AG09309 (cell line): ENCODE measurements around the gene ATRNL1.
"Not testable (repeated sequence)": the region's sequence is repeated elsewhere in the genome, so short reads cannot be mapped to it uniquely, and the experiment has no call there.

Experiments used
- DNase-seq: peaks from one replicate; pipeline ENCODE4 v3.0.0-alpha.2; 2010; ENCODE audit warnings: low read depth
- H3K4me3 ChIP-seq: 2 replicates; pipeline ENCODE4 v1.5.1; 2011; ENCODE audit warnings: mild to moderate bottlenecking, low read depth, low read length, moderate library complexity; ENCODE audit not compliant: control insufficient read depth
- TF ChIP-seq, protein P1 (sequence below): IDR thresholded peaks from 2 replicates; pipeline ENCODE4 v1.5.1; 2011; ENCODE audit warnings: mild to moderate bottlenecking, low read depth, low read length, inconsistent platforms; ENCODE audit not compliant: insufficient read depth, control insufficient read depth; ENCODE audit errors: missing control alignments

ATRNL1 gene

DNA sequence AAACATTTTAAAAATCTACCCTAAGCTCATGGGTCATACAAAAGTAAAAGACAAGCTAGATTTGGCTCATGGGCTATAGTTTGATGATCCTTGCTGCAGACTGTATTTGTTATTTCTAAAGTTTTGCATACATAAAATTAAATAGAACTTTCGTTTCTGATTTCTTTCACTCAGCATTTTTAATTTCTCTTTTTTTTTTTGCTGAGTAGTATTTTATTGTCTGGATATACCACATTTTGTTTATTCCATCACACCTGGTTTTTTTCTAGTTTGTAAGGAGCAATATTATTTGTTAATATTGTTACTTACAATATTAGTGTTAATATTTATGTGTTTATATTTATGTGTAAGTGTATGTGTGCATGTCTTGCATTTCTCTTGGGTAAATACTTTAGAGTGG lies 291.5 kb downstream of the ATRNL1 start:
- TF ChIP-seq, protein P1, sequence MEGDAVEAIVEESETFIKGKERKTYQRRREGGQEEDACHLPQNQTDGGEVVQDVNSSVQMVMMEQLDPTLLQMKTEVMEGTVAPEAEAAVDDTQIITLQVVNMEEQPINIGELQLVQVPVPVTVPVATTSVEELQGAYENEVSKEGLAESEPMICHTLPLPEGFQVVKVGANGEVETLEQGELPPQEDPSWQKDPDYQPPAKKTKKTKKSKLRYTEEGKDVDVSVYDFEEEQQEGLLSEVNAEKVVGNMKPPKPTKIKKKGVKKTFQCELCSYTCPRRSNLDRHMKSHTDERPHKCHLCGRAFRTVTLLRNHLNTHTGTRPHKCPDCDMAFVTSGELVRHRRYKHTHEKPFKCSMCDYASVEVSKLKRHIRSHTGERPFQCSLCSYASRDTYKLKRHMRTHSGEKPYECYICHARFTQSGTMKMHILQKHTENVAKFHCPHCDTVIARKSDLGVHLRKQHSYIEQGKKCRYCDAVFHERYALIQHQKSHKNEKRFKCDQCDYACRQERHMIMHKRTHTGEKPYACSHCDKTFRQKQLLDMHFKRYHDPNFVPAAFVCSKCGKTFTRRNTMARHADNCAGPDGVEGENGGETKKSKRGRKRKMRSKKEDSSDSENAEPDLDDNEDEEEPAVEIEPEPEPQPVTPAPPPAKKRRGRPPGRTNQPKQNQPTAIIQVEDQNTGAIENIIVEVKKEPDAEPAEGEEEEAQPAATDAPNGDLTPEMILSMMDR: no peak
- no peak for DNase-seq
- H3K4me3 ChIP-seq: no peak overlapping the region

DNA sequence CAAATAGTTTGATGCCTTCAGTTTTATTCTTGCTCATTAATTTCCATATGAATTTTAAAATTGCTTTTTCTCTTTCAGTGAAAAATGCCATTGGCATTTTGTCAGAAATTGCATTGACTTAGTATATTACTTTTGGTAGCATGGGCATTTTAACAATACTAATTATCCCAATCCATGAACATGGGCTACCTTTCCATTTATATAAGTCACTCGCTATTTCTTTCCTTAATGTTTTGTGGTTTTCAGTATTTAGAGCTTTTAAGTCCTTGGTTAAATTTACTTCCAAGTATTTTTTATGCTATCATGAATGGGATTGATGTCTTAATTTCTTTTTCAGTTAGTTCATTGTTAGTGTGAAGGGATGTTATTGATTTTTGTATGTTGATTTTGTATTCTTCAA lies 297.4 kb downstream of the ATRNL1 start:
- H3K4me3 ChIP-seq: no peak overlapping the region
- DNase-seq: no peak
- TF ChIP-seq, protein P1: no peak

DNA sequence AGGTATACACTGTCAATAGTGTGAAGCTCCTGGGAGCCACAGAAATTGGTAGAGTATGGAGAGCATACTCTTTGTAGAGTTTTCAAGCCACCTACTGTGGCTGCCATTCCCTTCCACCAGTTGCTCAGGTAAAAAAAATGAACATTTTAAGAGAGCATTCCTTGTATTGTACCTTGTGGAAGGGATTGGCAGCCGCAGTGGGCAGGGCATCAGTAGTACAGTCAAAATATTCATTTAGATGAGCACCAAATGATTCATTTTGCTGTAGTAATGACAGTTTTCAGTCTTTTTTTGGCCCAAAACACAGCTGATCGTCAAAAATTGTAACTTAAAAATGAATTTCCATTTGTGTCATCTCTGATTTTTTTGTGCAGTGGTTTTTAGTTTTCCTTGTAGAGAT lies 304.9 kb downstream of the ATRNL1 start:
- no peak overlapping the region for H3K4me3 ChIP-seq
- TF ChIP-seq, protein P1: no peak
- DNase-seq: no peak

DNA sequence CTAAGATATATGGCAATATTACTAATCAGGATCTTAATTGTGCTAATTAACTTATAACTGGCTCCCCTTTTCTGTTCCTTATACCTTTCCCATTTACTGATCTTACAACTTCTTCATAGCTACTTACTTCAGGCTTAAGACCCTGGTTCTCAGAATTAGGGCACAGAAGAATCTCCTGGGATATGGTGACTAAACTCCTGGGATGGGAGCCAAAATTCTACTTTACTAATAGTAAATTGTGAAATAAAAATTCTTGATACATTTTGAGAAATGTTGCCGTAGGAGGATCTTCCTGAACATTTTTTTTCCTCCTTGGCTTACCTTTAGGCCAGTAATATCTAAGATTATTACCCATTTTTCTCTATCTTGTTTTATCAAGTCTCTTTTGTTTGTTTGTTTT lies 309.5 kb downstream of the ATRNL1 start:
- DNase-seq: no peak
- no peak overlapping the region for H3K4me3 ChIP-seq
- TF ChIP-seq, protein P1: no peak

DNA sequence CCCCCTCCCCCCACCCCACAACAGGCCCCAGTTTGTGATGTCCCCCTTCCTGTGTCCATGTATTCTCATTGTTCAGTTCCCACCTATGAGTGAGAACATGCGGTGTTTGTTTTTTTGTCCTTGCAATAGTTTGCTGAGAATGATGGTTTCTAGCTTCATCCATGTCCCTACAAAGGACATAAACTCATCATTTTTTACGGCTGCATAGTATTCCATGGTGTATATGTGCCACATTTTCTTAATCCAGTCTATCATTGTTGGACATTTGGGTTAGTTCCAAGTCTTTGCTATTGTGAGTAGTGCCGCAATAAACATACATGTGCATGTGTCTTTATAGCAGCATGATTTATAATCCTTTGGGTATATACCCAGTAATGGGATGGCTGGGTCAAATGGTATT lies 312.7 kb downstream of the ATRNL1 start:
- not testable (repeated sequence) for H3K4me3 ChIP-seq, DNase-seq

- TF ChIP-seq, protein P1: no peak
- no peak for DNase-seq
- no peak overlapping the region for H3K4me3 ChIP-seq
Measured at GRCh38 chr10:115409347-115409746, 316.2 kb downstream of the ATRNL1 start.

- TF ChIP-seq, protein P1: no peak
- DNase-seq: no peak
- no peak overlapping the region for H3K4me3 ChIP-seq
Measured at GRCh38 chr10:115417585-115418265, 324.6 kb downstream of the ATRNL1 start.
